ENCODE data around the gene DZANK1.
"Not testable (repeated sequence)": the region's sequence is repeated elsewhere in the genome, so short reads cannot be mapped to it uniquely, and the experiment has no call there.

Gene DZANK1

GRCh38 chr20:18360635-18361034, 106.2 kb downstream of the DZANK1 start:
- H3K4me3 ChIP-seq (ENCODE audit: low read length), result no peak overlapping the region
- no peaks in the 10 kb centered on the region for H4K20me1 ChIP-seq (ENCODE audit: insufficient read depth, low read length)
- TF ChIP-seq EZH2phosphoT487 (IDR thresholded peaks at IDR 0.05; ENCODE audit: low read depth) (no peak), CTCF (IDR thresholded peaks at IDR 0.05; ENCODE audit: low read depth, low read length) (no peak)
- H3K4me1 ChIP-seq (ENCODE audit: low read length), result no peaks in the 10 kb centered on the region
- no peaks in the 10 kb centered on the region for H3K27me3 ChIP-seq (ENCODE audit: low read depth, low read length)
- H3K9me3 ChIP-seq (ENCODE audit: insufficient read depth, low read length), result no peaks in the 10 kb centered on the region
- H3K27ac ChIP-seq (ENCODE audit: low read length), result no peak overlapping the region
- no peak overlapping the region for H2AFZ ChIP-seq (ENCODE audit: low read depth, low read length)
- no peaks in the 10 kb centered on the region for H3K79me2 ChIP-seq (ENCODE audit: low read length)
- no peak overlapping the region for H3K9ac ChIP-seq (ENCODE audit: low read length)
- no peak overlapping the region for H3K4me2 ChIP-seq (ENCODE audit: low read length)
- H3K36me3 ChIP-seq (replicated peaks; ENCODE audit: low read depth, low read length), result no peaks in the 10 kb centered on the region

- Histone ChIP-seq H3K9me3 (ENCODE audit: insufficient read depth, low read length) (no peaks in the 10 kb centered on the region), H3K36me3 (replicated peaks; ENCODE audit: low read depth, low read length) (no peaks in the 10 kb centered on the region), H2AFZ (ENCODE audit: low read depth, low read length) (no peak overlapping the region), H3K9ac (ENCODE audit: low read length) (no peak overlapping the region), H3K27me3 (ENCODE audit: low read depth, low read length) (peaks cover 2% of the 10 kb centered on the region; the same call in 1 of the 2 replicates), H3K4me2 (ENCODE audit: low read length) (no peak overlapping the region), H3K4me3 (ENCODE audit: low read length) (no peak overlapping the region), H3K27ac (ENCODE audit: low read length) (no peak overlapping the region), H3K4me1 (ENCODE audit: low read length) (no peaks in the 10 kb centered on the region), H3K79me2 (ENCODE audit: low read length) (no peaks in the 10 kb centered on the region), H4K20me1 (ENCODE audit: insufficient read depth, low read length) (no peaks in the 10 kb centered on the region)
- TF ChIP-seq EZH2phosphoT487 (IDR thresholded peaks at IDR 0.05; ENCODE audit: low read depth), result no peak
- TF ChIP-seq CTCF (IDR thresholded peaks at IDR 0.05; ENCODE audit: low read depth, low read length), result no peak
Observed at GRCh38 chr20:18359854-18360253, 107.0 kb downstream of the DZANK1 start.

- not testable (repeated sequence) for H4K20me1 ChIP-seq (ENCODE audit: insufficient read depth, low read length); H3K4me2 ChIP-seq (ENCODE audit: low read length); H3K4me1 ChIP-seq (ENCODE audit: low read length); H2AFZ ChIP-seq (ENCODE audit: low read depth, low read length); H3K4me3 ChIP-seq (ENCODE audit: low read length); H3K79me2 ChIP-seq (ENCODE audit: low read length); H3K9me3 ChIP-seq (ENCODE audit: insufficient read depth, low read length); H3K36me3 ChIP-seq (replicated peaks; ENCODE audit: low read depth, low read length); H3K9ac ChIP-seq (ENCODE audit: low read length); H3K27ac ChIP-seq (ENCODE audit: low read length)
- H3K27me3 ChIP-seq (ENCODE audit: low read depth, low read length), result peaks cover 16% of the 10 kb centered on the region; the same call in 1 of the 2 replicates
Observed at GRCh38 chr20:18349749-18350148, 117.1 kb downstream of the DZANK1 start.

Measured in OCI-LY3 (cell line).